Measurements from ENCODE around the gene DGCR6L. TPM values are rescaled to one million over a fixed set of nuclear protein-coding genes. Genes with fewer than 3 reads are reported as not detected.
A peak's percentile ranks its signal among the peaks of the same experiment; 100 is the strongest.
"Not testable (repeated sequence)": the region's sequence is repeated elsewhere in the genome, so short reads cannot be mapped to it uniquely, and the experiment has no call there.

Gene DGCR6L
- total RNA-seq, 1 donor = 52.8 TPM

DNA sequence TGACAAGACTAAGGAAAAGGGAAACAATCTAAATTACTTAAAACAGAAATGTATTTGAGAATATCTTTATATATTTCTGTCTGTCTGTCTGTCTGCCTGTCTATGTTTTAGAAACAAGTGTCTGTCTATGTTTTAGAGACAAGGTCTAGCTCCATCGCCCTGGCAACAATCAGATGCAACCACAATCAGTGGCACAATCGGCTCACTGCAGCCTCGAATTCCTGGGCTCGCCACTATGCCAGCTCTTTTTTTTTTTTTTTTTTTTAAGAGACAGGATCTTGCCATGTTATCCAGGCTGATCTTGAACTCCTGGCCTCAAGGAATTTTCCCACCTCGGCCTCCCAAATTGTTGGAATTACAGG is 8.7 kb upstream of the DGCR6L start:
- DNase-seq (ENCODE audit: low read depth in 2 of 3, low spot score in 2 of 3) = peak in 1 of 3 donors; percentile 27

DNA sequence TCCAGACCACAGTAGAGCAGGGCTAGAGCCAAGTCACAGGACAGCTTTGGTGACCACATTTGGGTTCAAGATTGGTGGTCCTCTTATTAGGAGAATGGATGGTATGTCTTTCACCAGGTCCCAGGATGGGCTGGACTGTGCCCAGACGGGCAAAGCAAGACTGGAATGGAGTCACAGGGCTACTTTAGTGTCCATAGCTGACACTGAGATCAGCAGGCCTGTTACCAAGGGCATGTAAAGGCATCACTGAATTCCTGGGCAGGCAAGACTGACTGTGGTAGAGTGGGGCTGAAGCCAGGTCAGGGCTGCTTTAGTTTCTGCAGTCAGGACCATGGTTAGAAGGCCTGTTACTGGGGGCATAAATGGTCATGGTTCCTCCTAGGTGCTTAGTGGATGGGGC is 6.1 kb upstream of the DGCR6L start:
- not testable (repeated sequence) for DNase-seq (ENCODE audit: low read depth in 2 of 3, low spot score in 2 of 3)

DNA sequence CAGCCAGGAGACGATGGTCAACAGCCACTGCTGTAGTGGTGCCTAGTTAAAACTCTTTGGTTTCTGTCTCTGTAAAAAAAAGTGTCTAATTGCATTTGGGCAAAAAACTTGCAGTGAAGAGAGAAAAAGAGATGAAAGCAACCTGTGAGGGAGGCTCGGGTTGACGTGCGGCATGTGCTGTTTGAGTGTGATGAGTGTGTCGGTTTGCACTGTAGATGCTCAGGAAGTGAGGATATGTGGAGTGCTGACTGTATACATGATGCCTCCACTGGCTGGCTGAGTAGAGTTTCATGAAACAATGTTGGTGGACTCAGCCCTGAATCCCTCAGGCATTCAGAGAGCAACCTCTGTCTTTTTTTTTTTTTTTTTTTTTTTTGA is 4.3 kb upstream of the DGCR6L start:
- DNase-seq (ENCODE audit: low read depth in 2 of 3, low spot score in 2 of 3) = no peak

DNA sequence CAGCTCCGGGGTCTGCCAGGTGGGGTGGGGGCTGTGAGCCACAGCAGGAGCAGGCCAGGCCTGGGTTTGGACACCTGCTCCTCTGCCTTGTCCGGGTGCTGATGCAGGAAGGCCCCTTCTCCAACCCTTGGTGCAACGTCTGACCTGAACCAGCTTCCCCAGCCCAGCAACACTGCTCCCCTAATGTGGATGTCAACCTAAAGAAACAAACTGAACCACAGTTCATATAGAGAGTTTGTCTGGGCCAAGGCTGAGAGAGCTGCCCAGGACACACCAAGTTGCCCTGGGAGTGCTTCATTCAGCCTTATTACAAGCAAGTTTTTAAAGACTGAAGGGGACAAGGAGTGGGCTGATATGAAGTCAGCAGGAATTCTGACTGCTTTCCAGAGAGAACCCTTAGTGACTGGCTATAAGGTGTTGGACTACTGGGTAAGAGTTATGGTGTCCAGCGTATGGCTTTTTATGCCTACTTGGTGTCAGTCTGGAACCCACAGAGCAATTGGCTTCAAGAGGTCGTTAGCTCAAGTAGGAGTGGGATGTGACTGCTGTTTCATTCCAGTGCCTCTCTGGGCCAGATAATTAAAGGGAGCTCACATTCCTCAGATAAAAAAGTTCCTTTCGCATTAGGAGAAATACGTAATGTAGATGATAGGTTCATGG is 1.8 kb upstream of the DGCR6L start:
- DNase-seq (ENCODE audit: low read depth in 2 of 3, low spot score in 2 of 3) = not testable (repeated sequence)

DNA sequence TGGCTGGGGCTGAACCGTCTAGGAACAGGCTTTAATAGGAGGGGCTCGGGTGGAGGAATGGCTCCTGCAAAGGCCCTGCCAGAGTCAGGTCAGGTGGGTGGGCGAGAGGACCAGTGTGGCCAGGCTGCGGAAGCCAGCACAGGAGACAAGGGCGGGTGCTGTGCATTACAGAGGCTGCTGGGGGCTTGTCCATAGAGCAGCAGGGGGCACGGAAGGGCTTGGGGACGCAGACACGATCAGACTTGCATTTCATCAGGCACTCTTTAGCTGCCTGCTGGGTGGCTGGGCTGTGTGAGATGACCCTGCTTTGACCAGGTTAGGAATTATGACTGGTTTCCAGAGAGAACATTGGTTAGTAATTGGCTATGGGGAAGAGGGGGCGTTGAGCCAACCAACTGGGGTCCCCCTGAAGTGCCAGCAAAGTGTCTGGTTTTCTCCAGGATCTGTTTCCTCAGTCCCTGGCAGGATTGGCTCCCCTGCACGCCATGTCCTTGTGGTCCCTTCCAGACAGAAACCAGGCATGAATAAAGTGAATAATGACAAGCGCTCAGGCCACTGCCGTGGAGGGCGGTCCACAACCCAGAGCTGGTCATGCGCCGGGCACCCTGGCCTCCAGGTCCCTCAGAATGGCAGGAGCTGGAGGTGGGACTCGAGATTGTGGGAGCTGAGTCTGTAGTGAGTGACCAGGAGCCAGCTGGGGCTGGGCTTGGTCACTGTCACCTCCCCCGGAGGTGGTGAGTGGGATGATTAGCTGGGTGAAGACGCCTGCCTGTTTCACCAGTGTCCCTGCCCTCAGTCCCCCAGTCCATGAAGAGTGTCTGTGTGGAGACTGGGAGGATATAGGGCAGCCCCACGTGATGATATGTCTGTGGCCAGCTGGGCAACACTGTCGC is 1.0 kb upstream of the DGCR6L start:
- DNase-seq (ENCODE audit: low read depth in 2 of 3, low spot score in 2 of 3) = not testable (repeated sequence)

DNA sequence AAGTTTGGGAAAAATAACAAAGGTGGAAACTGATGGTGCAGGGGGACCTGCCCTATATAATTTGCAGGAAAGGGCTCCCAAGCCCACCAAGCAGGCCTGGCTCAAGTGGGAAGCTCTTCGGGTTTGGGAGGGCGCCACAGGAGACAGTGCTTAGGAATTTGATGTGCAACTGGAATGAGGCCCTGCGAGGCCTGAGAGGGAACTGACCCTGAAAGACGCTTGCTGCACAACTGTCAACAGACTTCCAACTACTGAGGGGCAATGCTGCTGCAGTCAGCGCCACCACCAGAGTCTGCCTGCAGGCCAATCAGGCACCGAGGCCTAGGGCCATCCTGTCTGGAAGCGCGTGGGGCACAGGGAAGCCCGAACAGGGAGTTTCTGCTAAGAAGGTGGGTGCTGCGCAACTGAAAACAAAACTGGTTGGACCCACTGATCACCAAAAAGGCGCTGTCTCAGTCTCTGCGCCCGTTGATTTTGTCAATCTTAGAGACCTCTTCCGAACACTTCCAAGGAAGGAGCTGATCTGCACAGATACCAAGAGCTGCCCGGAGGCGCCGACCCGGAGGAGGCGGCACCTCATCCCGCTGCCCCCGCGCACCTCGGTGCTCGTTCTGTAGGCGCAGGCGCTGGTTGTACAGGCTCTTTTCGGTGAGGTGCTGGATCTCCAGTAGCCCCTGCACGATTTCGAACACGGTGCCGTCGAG is 667 bp downstream of the DGCR6L start:
- no peak for DNase-seq (ENCODE audit: low read depth in 2 of 3, low spot score in 2 of 3)

DNA sequence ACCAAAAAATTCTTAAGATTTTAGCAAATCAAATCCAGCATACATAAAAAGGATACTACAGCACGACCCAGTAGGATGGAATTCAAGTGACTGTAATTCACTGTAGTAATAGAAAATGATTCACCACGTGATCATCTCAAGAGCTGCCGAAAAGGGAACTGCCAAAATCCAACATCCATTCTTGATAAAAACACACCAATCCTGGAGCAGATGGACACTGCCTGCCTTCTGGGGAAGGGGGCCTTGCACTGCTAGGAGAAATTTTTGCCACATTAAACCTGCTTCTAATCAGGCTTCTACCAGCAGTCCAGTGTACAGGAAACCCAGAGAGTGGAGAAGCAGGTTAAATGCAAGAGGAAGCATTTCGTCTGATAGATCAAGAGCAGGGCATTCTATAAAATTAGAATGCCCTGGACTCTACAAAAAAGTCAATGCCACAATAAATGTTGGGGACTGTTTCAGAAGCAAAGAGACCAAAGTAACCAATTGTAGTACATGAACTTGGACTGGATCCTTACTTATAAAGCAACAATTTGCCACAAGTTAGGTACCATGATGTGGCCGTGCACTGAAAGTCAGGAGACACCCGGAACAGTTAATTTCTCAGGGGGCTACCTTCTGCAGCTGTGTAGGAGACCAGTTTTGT is 1.7 kb downstream of the DGCR6L start:
- peak in 1 of 3 donors; percentile 32 for DNase-seq (ENCODE audit: low read depth in 2 of 3, low spot score in 2 of 3)

DNA sequence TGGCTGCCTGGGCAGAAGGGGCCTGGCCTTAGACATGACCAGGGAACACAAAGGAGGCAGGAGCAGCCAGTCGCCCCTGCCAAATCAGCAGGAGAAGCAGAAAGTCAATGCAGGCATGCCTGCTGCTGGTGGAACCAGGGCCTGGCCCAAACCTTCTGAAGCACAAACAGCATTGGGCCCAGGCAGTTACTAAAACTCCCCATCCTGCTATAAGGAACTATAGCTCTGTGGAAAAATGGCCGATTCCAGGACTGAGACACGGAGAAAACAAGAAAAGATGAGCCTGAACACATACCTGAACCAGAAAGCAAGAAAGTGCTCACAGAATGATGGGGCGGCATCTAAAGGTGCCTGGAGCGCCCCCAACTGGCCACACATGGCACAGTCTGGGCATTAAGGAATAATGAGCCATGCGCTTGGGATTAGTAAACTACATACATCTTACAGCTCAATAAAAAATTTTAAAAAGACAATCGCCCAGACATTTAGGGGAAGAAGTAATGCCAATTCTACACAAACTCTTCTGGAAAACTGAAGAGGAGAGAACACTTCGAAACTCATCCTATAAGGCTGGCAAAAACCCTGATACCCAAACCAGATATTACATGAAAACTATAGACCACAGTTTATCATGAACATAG is 2.3 kb downstream of the DGCR6L start:
- DNase-seq (ENCODE audit: low read depth in 2 of 3, low spot score in 2 of 3) = peak in 1 of 3 donors; percentile 34

DNA sequence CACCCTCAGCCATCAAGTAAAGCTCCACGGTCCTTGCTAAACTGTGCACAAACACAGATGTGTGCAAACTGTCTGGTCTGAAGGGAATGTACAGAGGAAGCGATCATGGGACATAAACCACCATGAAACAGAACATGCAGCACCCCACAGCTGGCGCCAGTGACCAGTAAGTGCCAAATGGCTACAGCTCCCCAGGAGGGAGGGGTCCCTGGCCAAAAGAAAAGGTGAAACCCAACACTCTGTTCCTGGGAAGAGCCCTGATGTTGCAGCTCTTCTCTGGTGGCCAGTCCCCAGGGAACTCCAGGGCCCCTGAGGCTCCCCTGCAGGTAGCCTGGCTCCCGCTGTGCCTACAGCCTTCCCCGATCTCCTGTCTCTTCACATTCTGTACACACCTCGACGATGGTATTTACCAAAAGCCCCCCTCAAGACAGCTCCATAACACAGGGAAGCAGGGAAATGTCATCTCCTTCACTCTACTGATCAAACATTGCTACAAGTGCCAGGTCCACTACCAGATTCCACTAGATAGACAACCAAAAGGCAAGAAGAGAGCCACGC is 2.9 kb downstream of the DGCR6L start:
- DNase-seq (ENCODE audit: low read depth in 2 of 3, low spot score in 2 of 3) = no peak

DNA sequence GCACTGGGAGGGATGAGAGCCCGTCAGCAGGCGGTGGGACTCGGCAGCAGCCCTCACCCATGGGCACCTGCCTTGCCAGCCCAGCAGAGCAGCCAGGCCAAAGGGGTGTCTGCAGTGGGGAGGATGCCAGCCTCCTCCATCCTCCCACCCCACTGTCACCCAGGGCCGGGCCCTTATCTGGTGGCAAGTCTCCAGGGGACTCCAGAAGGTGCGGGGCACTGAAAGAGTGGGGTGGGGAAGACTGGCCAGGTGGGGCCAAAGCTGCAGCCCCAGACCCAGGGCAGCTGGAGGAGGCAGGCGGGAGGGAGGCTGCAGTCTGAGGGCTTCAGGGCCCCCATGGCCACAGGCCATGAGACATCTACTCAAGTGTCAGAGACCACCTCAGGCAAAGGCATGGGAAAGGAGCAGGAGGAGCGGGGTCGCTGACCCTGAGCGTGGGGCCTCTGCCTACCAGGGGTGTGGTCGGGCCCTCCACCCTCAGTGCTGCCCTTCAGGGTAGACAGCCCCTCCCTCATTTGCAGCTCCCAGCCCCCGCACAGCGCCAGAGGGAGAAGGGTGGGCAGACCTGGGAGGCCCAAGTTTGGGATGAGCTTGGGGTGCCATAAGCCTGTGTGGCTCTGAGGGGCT is 3.5 kb downstream of the DGCR6L start:
- DNase-seq (ENCODE audit: low read depth in 2 of 3, low spot score in 2 of 3) = no peak

DNA sequence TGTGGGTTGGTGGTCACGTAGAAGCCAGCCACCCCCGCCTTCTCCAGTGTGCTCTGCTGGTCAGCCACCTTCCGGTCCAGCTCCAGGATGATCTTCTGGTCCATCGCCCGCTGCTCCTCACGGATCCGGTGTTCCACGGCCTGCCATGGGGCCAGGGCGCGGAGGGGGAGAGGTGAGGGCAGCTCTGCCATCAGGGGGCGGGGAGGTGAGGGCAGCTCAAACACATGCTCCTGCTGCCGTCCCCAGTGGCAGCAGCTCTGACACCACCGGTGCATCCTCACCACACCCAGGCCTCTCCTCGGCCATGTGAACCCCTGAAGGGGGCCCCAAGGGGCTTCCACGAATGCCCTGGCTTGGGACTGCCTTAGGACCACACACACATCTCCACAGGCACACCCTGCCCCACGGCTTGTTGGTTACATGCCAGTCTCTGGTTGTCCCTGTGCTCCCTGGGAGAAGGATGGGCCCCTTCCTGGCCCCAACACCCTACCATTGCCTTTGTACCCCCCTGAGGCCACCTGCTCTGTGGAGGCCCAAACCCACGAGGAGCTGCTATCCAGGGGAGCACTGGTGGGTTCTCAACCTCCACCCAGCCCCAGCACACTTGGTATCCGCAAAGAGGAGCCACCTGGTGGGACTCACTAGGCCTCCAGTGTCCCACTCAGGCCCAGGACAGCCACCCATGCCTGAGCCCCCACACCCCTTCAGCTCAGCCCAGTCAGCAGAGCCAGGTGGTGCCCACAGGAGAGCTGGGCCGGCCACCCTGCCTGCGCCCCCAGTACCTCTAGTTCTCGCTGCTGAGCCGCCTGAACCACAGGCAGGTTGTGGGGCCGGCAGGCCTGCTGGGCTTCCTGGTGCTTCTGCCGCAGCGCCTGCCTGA is 4.3 kb downstream of the DGCR6L start:
- DNase-seq (ENCODE audit: low read depth in 2 of 3, low spot score in 2 of 3) = no peak

DNA sequence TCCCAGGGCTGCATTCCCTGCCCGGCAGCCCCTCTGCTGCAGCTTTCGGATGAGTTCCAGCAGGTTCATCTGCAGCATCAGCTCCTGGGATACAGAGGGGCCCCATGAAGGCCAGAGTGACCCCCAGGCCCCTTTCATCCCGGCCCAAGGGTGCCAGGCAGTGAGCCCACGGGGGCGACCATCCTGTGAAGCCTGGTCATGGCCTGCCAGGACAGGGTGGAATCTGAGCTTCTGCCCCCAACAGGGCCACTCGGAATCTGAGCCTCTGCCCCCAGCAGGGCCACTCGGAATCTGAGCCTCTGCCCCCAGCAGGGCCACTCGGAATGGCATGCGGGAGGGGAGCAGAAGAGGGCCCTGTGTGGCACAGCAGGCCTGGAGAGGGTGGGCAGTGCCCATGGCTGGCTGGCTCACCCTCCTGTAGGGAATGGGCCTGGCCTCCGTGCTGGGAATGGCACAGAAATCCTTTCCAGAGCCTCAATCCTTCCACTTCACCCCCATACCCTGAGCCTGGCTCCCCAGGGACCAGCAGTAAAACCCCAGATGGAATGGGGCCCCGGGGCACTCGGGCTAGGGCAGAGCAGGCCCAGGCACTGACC is 5.0 kb downstream of the DGCR6L start:
- not testable (repeated sequence) for DNase-seq (ENCODE audit: low read depth in 2 of 3, low spot score in 2 of 3)

DNA sequence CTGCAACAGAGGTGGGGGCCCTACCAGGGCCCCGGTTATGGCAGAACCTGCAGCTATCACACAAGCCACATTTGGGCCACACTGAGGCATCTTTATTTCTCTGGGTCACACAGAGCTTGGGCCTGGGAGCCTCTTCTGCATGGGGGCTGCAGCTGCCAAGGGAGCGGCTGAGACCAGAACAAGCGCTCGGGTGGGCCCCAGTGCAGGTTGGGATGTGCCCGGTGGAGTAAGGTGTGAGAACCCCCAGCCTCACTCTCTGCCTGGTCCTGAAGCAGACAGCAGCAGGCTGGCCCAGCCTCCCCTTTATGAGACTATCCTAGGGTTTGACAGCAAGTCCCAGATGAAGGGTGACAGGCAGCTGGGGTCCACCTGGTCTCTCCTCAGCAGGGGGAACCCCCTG is 5.7 kb downstream of the DGCR6L start:
- not testable (repeated sequence) for DNase-seq (ENCODE audit: low read depth in 2 of 3, low spot score in 2 of 3)

DNA sequence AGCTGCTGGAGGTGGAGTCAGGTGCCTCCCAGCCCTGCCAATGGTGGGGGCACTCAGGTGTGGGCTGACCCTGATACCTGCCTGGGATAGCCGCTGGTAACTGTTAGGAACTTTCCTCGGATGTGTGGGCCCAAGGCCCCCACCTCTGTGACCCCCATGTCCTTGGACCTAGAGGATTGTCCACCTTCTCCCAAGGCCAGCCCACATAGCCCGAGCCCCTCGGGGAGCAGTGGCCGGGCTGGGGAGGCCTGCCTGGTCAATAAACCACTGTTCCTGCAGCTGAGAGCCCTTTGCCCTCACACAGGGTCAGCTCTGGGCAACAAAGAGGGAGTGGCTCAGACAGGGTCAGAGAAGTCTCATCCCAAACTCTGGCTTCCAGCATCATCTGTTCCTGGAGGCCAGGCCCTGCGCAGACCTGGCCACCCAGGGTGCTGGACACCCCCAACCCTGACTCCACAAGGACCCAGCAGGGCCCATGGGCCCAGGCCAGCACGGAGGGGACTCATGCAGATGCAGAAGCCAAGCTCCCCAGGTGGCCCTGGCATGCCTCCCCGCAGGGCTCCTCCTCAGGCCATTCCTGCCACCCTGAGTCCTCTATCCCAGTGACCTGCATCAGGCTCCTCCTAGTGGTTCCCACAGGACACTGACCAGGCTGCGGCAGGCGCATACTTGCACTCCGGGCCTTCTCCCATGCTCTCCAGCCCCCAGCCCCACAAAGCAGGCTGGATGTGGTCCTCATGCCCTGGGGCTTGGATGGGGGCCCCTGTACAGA is 6.4 kb downstream of the DGCR6L start:
- DNase-seq (ENCODE audit: low read depth in 2 of 3, low spot score in 2 of 3) = not testable (repeated sequence)

DNA sequence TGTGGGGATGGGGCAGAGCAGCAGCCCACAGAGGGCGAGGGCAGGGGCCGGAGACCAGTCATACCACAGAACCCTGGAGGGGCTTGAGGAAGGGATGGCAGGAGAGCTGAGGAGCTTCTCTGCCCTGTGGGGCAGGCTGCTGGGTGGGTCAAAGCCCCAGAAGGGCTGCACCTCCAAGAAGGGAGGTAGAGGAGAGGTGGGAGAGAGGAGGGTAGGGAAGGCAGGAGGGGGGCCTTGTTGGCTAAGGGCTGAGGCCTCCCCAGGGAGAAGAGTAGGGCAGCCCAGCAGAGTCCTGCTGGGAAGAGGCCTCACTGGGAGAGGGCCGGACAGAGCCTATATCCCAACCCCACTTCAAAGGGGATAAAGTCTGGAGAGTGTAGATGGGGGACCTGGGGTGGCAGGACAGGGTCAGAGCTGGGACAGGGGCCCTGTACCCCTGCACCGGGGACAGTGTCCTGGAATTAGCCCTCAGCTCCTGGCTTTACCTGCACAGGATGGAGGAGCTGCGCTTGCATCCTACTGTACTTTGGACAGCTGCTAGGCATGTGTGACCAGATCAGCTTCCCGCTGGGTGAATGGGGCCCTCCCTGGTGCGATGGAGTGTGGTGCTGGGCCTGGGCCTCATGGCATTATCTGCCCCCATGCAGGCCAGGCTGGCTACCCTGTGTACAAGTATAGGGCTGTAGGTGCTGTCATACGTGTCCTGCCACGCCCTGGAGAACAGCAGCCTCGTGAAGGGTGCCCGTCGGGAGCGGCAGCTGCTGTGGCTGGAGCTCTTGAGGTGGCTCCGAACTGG is 7.3 kb downstream of the DGCR6L start:
- no peak for DNase-seq (ENCODE audit: low read depth in 2 of 3, low spot score in 2 of 3)

DNA sequence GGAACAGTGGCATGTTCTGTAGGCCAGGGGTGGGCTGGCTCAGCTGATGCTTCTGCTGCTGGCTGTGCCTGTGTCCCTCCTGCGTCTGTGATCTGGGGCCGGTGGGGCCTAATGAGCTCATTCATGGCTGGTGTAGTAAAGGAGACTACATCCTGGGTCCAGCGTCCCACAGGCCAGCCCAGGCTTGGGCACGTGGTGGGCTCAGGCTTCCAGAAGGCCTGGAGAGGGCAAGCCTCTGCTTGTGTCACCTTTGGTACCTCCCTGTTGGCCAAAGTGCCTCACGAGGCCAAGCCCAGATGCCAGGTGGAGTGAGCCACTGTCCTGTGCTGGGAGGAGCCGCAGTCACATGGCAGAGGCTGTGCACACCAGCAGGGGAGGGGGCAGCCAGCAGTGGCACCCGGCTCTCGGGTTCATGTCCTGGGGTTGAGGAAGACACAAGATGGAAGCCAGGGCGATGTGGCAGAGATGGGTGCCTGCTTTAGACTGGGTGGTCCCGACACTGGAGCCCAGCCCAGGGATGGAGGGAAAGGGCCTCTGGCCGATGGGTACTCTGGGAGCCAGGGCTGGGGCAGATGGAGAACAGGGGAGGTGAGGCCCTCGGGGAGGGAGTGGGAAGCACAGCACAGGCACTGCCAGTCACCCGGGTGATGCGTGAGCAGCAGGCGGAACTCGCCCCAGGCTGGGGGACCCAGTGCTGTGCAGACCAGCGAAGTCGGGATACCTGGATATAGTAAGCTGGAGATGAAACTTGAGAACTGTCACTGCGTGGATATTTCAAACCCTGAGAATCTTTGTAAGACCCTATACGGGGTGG is 8.4 kb downstream of the DGCR6L start:
- DNase-seq (ENCODE audit: low read depth in 2 of 3, low spot score in 2 of 3) = not testable (repeated sequence)
